ENCODE measurements around the gene ST3GAL2.

- TF ChIP-seq CTCF (IDR thresholded peaks at IDR 0.05) (no peak), EZH2 (IDR thresholded peaks at IDR 0.05; ENCODE audit: borderline replicate concordance, insufficient read depth, low read depth, low read length, poor library complexity, severe bottlenecking) (no peak)
Measured at GRCh38 chr16:70428178-70428998, 10.5 kb downstream of the ST3GAL2 start.

Data from B cell (primary cell).